IMR-90 (cell line): Measurements from ENCODE around the gene RALA. TPM values are rescaled to one million over a fixed set of nuclear protein-coding genes. Genes with fewer than 3 reads are reported as not detected.

Source experiments
- ATAC-seq: fragments of 200-7000 bp; cut with Tn5 transposase; 2 replicates; pipeline ENCODE4 v1.9.1; 2020; ENCODE audit warnings: low read depth, mild to moderate bottlenecking, moderate library complexity
- BruUV-seq: library from RNA; stranded (reverse); fragments of 400-500 nt; replicated peaks from 2 replicates; lab custom pipeline; 2021; lab: Mats Ljungman, UMichigan
- CTCF ChIA-PET: fragments of 300-600 bp; formaldehyde crosslinking; extraction: SDS; loops from one replicate; lab custom pipeline; 2021; ENCODE audit warnings: antibody characterized with exemption; lab: Yijun Ruan, JAX
- POLR2A ChIA-PET: fragments of 300-600 bp; sonication (Branson Sonifier 250); formaldehyde crosslinking; loops from one replicate; lab custom pipeline; 2022; ENCODE audit warnings: antibody characterized with exemption; ENCODE audit not compliant: unreplicated experiment; lab: Charles Lee
- DNase-seq: peaks from one replicate; pipeline ENCODE4 v3.0.0; 2013
- H2AFZ ChIP-seq: replicated peaks from 2 replicates; pipeline ENCODE3; 2013; ENCODE audit warnings: low read length, mild to moderate bottlenecking; ENCODE audit not compliant: poor library complexity
- H2AK5ac ChIP-seq: 2 replicates; pipeline ENCODE4 v1.6.1; 2013; ENCODE audit warnings: low read depth, low read length, inconsistent platforms
- H2AK9ac ChIP-seq: replicated peaks from 2 replicates; pipeline ENCODE3; 2013; ENCODE audit warnings: mild to moderate bottlenecking, low read depth, low read length, moderate library complexity; ENCODE audit not compliant: poor library complexity
- H2BK120ac ChIP-seq: 2 replicates; pipeline ENCODE4 v1.6.1; 2013; ENCODE audit warnings: low read depth, low read length, inconsistent platforms
- H2BK15ac ChIP-seq: 3 replicates; pipeline ENCODE4 v1.6.1; 2013; ENCODE audit warnings: low read depth, low read length, inconsistent platforms
- H2BK20ac ChIP-seq: 2 replicates; pipeline ENCODE4 v1.6.1; 2013; ENCODE audit warnings: low read depth, mild to moderate bottlenecking, inconsistent platforms, low read length, moderate library complexity
- H2BK5ac ChIP-seq: 2 replicates; pipeline ENCODE4 v1.6.1; 2013; ENCODE audit warnings: mild to moderate bottlenecking, low read depth, low read length, inconsistent platforms; ENCODE audit not compliant: poor library complexity, severe bottlenecking
- H3K14ac ChIP-seq: replicated peaks from 2 replicates; pipeline ENCODE4 v1.6.1; 2013; ENCODE audit warnings: low read depth, low read length, inconsistent platforms
- H3K18ac ChIP-seq: 2 replicates; pipeline ENCODE4 v1.6.1; 2013; ENCODE audit warnings: low read depth, low read length, control low read depth
- H3K23ac ChIP-seq: 2 replicates; pipeline ENCODE4 v1.6.1; 2013; ENCODE audit warnings: low read depth, low read length, inconsistent platforms
- H3K27ac ChIP-seq: 2 replicates; pipeline ENCODE4 v1.5.1; 2013; ENCODE audit warnings: mild to moderate bottlenecking, control low read depth, low read length; ENCODE audit not compliant: insufficient read depth
- H3K27me3 ChIP-seq: 2 replicates; pipeline ENCODE4 v1.6.1; 2013; ENCODE audit warnings: low read length; ENCODE audit not compliant: control insufficient read depth, insufficient read depth
- H3K36me3 ChIP-seq: 2 replicates; pipeline ENCODE4 v1.6.1; 2013; ENCODE audit warnings: low read length, mixed read lengths; ENCODE audit not compliant: control insufficient read depth, insufficient read depth
- H3K4ac ChIP-seq: 2 replicates; pipeline ENCODE4 v1.6.1; 2013; ENCODE audit warnings: low read depth, low read length, inconsistent platforms
- H3K4me1 ChIP-seq: 2 replicates; pipeline ENCODE4 v1.6.1; 2013; ENCODE audit warnings: low read length, mixed read lengths; ENCODE audit not compliant: control insufficient read depth, insufficient read depth
- H3K4me2 ChIP-seq: 2 replicates; pipeline ENCODE4 v1.6.1; 2013; ENCODE audit warnings: low read depth, mild to moderate bottlenecking, control low read depth, low read length, moderate library complexity
- H3K4me3 ChIP-seq: 2 replicates; pipeline ENCODE4 v1.5.1; 2013; ENCODE audit warnings: low read depth, mild to moderate bottlenecking, control low read depth, low read length, moderate library complexity; ENCODE audit not compliant: insufficient read depth
- H3K56ac ChIP-seq: 2 replicates; pipeline ENCODE4 v1.6.1; 2013; ENCODE audit warnings: low read length, inconsistent platforms; ENCODE audit not compliant: insufficient read depth; ENCODE audit errors: extremely low read depth
- H3K79me1 ChIP-seq, 2 experiments: 2 replicates each; pipeline ENCODE4 v1.6.1; 2013; ENCODE audit warnings: low read length in 2 of 2, inconsistent platforms in 1 of 2, low read depth in 1 of 2
- H3K9ac ChIP-seq: 2 replicates; pipeline ENCODE4 v1.6.1; 2013; ENCODE audit warnings: low read depth, low read length, control low read depth
- H3K9me1 ChIP-seq: 2 replicates; pipeline ENCODE4 v1.6.1; 2013; ENCODE audit warnings: low read length, inconsistent platforms; ENCODE audit not compliant: insufficient read depth
- H3K9me3 ChIP-seq: 2 replicates; pipeline ENCODE4 v1.6.1; 2013; ENCODE audit warnings: low read length; ENCODE audit not compliant: control insufficient read depth, insufficient read depth
- H4K20me1 ChIP-seq: 2 replicates; pipeline ENCODE4 v1.6.1; 2013; ENCODE audit warnings: low read length, inconsistent platforms; ENCODE audit not compliant: insufficient read depth
- H4K5ac ChIP-seq: 2 replicates; pipeline ENCODE4 v1.6.1; 2013; ENCODE audit warnings: mild to moderate bottlenecking, low read depth, low read length, control low read depth
- H4K8ac ChIP-seq, 2 experiments: 2 replicates each; pipeline ENCODE4 v1.6.1; 2013; ENCODE audit warnings: low read depth in 2 of 2, low read length in 2 of 2, control low read depth in 1 of 2, inconsistent platforms in 1 of 2
- H4K91ac ChIP-seq: 2 replicates; pipeline ENCODE4 v1.6.1; 2013; ENCODE audit warnings: low read depth, low read length, inconsistent platforms; ENCODE audit not compliant: insufficient read depth
- BHLHE40 ChIP-seq: fragments of 150-350 bp; IDR thresholded peaks from 2 replicates; pipeline ENCODE4 v1.6.1; 2016; ENCODE audit warnings: mild to moderate bottlenecking, low read depth, low read length
- CHD1 ChIP-seq: IDR thresholded peaks from 2 replicates; pipeline ENCODE4 v1.6.1; 2012; ENCODE audit warnings: low read depth, low read length, improper control_type of control experiment
- FOS ChIP-seq: fragments of 150-350 bp; IDR thresholded peaks from 2 replicates; pipeline ENCODE4 v1.6.1; 2016; ENCODE audit warnings: low read depth, low read length
- MAFK ChIP-seq: IDR thresholded peaks from 2 replicates; pipeline ENCODE4 v1.6.1; 2012; ENCODE audit warnings: low read depth, low read length, improper control_type of control experiment
- MAZ ChIP-seq: IDR thresholded peaks from 2 replicates; pipeline ENCODE4 v1.6.1; 2012; ENCODE audit warnings: low read depth, mild to moderate bottlenecking, low read length, improper control_type of control experiment, moderate library complexity, borderline replicate concordance
- MXI1 ChIP-seq: IDR thresholded peaks from 2 replicates; pipeline ENCODE4 v1.6.1; 2012; ENCODE audit warnings: low read depth, mild to moderate bottlenecking, low read length, moderate library complexity, borderline replicate concordance
- NFE2L2 ChIP-seq: fragments of 150-350 bp; IDR thresholded peaks from 2 replicates; pipeline ENCODE4 v1.6.1; 2016; ENCODE audit warnings: low read depth, mild to moderate bottlenecking, low read length
- RAD21 ChIP-seq: IDR thresholded peaks from 2 replicates; pipeline ENCODE4 v1.6.1; 2012; ENCODE audit warnings: low read length, improper control_type of control experiment
- RFX5 ChIP-seq: IDR thresholded peaks from 2 replicates; pipeline ENCODE4 v1.8.0; 2012; ENCODE audit warnings: low read depth, mild to moderate bottlenecking, low read length, moderate library complexity
- SMC3 ChIP-seq: fragments of 150-350 bp; IDR thresholded peaks from 2 replicates; pipeline ENCODE4 v1.6.1; 2016; ENCODE audit warnings: low read depth, mild to moderate bottlenecking, antibody characterized with exemption, low read length, moderate library complexity
- USF2 ChIP-seq: fragments of 150-350 bp; IDR thresholded peaks from 2 replicates; pipeline ENCODE4 v1.6.1; 2017; ENCODE audit warnings: mild to moderate bottlenecking, antibody characterized with exemption, low read length, low read depth
- WGBS, 2 experiments: methylation state at CpG; one replicate each; pipeline versions ENCODE4 v1.1.5 to v1.1.7; 2013; ENCODE audit warnings: missing lambda C conversion rate in 2 of 2; ENCODE audit not compliant: insufficient read length in 1 of 2; ENCODE audit errors: extremely low coverage in 2 of 2; 5-methylcytosine and 5-hydroxymethylcytosine counted together
- dilution Hi-C: fragments of 300-500 bp; cut with HindIII; formaldehyde crosslinking; loops from one replicate; pipeline ENCODE4 v1.14.3; 2018; ENCODE audit warnings: low sequenced_read_pairs; ENCODE audit not compliant: unreplicated experiment
- in situ Hi-C: fragments of 300-500 bp; cut with MboI; formaldehyde crosslinking; loops from 3 replicates; pipeline ENCODE4 v1.14.3; 2019; ENCODE audit warnings: low sequenced_read_pairs, inconsistent platforms, mixed read lengths
- intact Hi-C: fragments of 100-400 bp; cut with micrococcal nuclease; formaldehyde crosslinking; loops from 2 replicates; pipeline ENCODE4 v1.10.0; 2022
- polyA plus RNA-seq, 3 experiments: library from polyadenylated mRNA; depleted of rRNA; stranded (reverse); fragments of >200 nt; gene quantifications; 2 replicates each; pipeline ENCODE4 v1.2.3, GENCODE V29; 2012; ENCODE audit warnings: low replicate concordance in 1 of 3
- total RNA-seq: library from RNA; depleted of rRNA; stranded (reverse); fragments of >200 nt; gene quantifications from 2 replicates; pipeline ENCODE4 v1.2.3, GENCODE V29; 2012

Gene RALA
- total and polyA plus RNA-seq, 2 of the 4 experiments (the other 2 are of a cell fraction): 7.7 to 20.5 TPM

GRCh38 chr7:39609935-39610263 lies 13.5 kb upstream of the RALA start:
- Histone ChIP-seq H3K9me1 (no peaks in the 10 kb centered on the region), H3K4me2 (peak overlapping the region; percentile 94), H3K36me3 (no peaks in the 10 kb centered on the region), H4K20me1 (no peaks in the 10 kb centered on the region), H3K27ac (peak overlapping the region; percentile 83), H2BK120ac (peak overlapping the region; percentile 96), H4K5ac (peak overlapping the region; percentile 98), H4K91ac (peak overlapping the region; percentile 85), H3K9me3 (no peaks in the 10 kb centered on the region), H3K4me3 (peak overlapping the region; percentile 30), H4K8ac (peak overlapping the region; percentile 85 to 88), H2AK9ac (peak overlapping the region; percentile 89), H2AK5ac (peak overlapping the region; percentile 87; the same call in 1 of the 2 replicates), H3K18ac (peak overlapping the region; percentile 93), H3K79me1 (peaks cover 0 to 6% of the 10 kb centered on the region in 2 experiments; a peak in 1 of 4 replicates), H3K4ac (peak overlapping the region; percentile 80), H3K23ac (peak overlapping the region; percentile 92), H2BK5ac (peak overlapping the region; percentile 91), H3K4me1 (peaks cover 13% of the 10 kb centered on the region), H3K14ac (peak overlapping the region; percentile 77), H2AFZ (peak overlapping the region; percentile 94), H3K9ac (peak overlapping the region; percentile 76), H2BK15ac (peak overlapping the region; percentile 74), H3K56ac (peak overlapping the region; percentile 26; the same call in 1 of the 2 replicates), H2BK20ac (peak overlapping the region; percentile 96), H3K27me3 (no peaks in the 10 kb centered on the region)
- ChIA-PET CTCF (interaction anchor here (0.8 to 1.1 kb wide), 2 partner anchors 11 to 123 kb away, joined by 3 read pairs; no protein-coding TSS in a partner anchor), POLR2A (no interaction called here)
- dilution Hi-C loops: no loop called here
- WGBS, 2 experiments: 84% methylated on average over 2 of the region's 5 CpGs; no CpG with 5 or more reads in 1 of the 2 experiments
- in situ Hi-C loops: no loop called here
- DNase-seq (no peak), ATAC-seq (no peak; the same call in 1 of the 2 replicates)
- no peak for TF ChIP-seq CHD1
- TF ChIP-seq MAFK: no peak
- no peak for TF ChIP-seq USF2
- no peak for TF ChIP-seq MAZ
- TF ChIP-seq MXI1: no peak
- TF ChIP-seq RFX5: no peak
- TF ChIP-seq FOS: no peak
- TF ChIP-seq RAD21: no peak
- no peak for TF ChIP-seq NFE2L2
- no peak for TF ChIP-seq SMC3
- TF ChIP-seq BHLHE40: no peak
- no TSS peak for BruUV-seq
- intact Hi-C loops: no loop called here
